Measurements from ENCODE around the gene SUN1. TPM values are rescaled to one million over a fixed set of nuclear protein-coding genes. Genes with fewer than 3 reads are reported as not detected.

SUN1 gene
- total and polyA plus RNA-seq, 5 donors, result 86.9 to 163 (median 139) TPM

GRCh38 chr7:895451-896052 lies 63.3 kb downstream of the SUN1 start:
- intact Hi-C loops (cut with DNase I), result no loop called here
- DNase-seq (peak in 2 of 3 donors; percentile 48 to 63), ATAC-seq (no peak)
- H3K27me3 ChIP-seq (ENCODE audit: control insufficient read depth, insufficient read depth), result no peaks in the 10 kb centered on the region
- H3K9me3 ChIP-seq (ENCODE audit: control insufficient read depth, low read length), result no peaks in the 10 kb centered on the region
- no peak overlapping the region for H3K27ac ChIP-seq (ENCODE audit: low read length)
- H3K4me3 ChIP-seq (ENCODE audit: low read length), result no peak overlapping the region
- 96% methylated on average over 52 of the region's 52 CpGs for WGBS
- H3K4me1 ChIP-seq (ENCODE audit: control insufficient read depth, insufficient read depth, low read length), result no peaks in the 10 kb centered on the region

DNA sequence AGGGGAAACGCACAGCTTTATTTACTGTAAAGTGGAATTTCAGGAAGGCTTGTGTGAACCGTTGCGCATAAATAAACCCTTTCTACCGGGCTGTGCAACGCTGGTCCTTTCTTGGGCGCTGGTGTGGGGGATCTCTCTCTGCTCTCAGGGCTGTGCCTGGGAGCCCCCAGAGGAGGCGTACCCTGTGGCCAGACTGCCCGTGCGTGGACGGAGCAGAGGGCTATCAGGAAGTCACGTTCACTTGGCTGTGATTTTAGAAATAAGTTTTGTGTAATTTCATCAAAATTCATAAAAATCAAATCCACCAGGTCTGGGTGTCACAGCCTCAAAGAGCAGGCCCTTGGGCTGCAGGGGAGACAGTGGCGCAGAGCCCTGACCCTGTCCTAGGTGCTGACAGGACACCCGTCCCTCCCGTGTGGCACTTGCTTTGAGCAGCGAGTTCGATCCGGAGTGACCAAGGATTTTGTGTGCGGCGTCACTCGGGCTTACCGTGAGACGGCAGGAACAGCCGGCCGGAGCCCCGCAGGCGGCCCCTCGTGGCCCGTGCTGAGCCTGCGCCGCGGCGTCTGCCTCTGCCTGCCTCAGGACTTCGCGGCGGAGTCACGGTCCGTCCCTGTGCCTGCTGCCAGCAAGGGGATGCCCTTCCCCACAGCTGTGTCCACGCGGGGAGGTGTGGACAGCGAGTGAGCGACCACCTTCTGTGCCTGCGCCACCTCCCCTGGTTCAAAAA lies 64.2 kb downstream of the SUN1 start:
- no peaks in the 10 kb centered on the region for H3K27me3 ChIP-seq (ENCODE audit: control insufficient read depth, insufficient read depth)
- peak in 2 of 3 donors; percentile 51 to 52 for DNase-seq
- H3K4me1 ChIP-seq (ENCODE audit: control insufficient read depth, insufficient read depth, low read length), result no peaks in the 10 kb centered on the region
- no peak for ATAC-seq
- no peaks in the 10 kb centered on the region for H3K9me3 ChIP-seq (ENCODE audit: control insufficient read depth, low read length)
- H3K27ac ChIP-seq (ENCODE audit: low read length), result no peak overlapping the region
- WGBS, result 92% methylated on average over 42 of the region's 42 CpGs
- intact Hi-C loops (cut with DNase I), result no loop called here
- H3K4me3 ChIP-seq (ENCODE audit: low read length), result no peak overlapping the region

DNA sequence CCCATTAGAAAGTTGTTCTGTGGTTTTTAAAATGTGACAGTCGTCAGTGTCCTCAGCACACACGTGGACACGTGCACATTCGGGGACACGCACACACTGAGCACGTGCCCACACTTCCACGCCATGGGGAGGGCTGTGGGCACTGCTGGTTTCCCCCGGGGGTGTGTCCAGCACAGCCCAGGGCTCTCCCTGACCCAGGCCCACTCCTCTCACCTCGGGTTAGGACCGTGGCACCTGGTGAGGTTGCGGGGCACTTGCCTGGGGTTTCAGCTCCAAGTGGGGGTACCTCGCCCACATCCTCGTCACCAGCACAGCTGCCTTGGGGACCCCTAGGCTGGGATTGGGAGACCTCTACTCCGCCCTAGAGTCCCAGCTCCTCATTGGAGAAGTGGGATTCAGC lies 64.8 kb downstream of the SUN1 start:
- no peaks in the 10 kb centered on the region for H3K4me1 ChIP-seq (ENCODE audit: control insufficient read depth, insufficient read depth, low read length)
- WGBS, result 88% methylated on average over 14 of the region's 14 CpGs
- H3K27me3 ChIP-seq (ENCODE audit: control insufficient read depth, insufficient read depth), result no peaks in the 10 kb centered on the region
- no peaks in the 10 kb centered on the region for H3K9me3 ChIP-seq (ENCODE audit: control insufficient read depth, low read length)
- DNase-seq (peak in 2 of 3 donors; percentile 45 to 54), ATAC-seq (no peak)
- intact Hi-C loops (cut with DNase I), result no loop called here
- no peak overlapping the region for H3K27ac ChIP-seq (ENCODE audit: low read length)
- H3K4me3 ChIP-seq (ENCODE audit: low read length), result no peak overlapping the region

DNA sequence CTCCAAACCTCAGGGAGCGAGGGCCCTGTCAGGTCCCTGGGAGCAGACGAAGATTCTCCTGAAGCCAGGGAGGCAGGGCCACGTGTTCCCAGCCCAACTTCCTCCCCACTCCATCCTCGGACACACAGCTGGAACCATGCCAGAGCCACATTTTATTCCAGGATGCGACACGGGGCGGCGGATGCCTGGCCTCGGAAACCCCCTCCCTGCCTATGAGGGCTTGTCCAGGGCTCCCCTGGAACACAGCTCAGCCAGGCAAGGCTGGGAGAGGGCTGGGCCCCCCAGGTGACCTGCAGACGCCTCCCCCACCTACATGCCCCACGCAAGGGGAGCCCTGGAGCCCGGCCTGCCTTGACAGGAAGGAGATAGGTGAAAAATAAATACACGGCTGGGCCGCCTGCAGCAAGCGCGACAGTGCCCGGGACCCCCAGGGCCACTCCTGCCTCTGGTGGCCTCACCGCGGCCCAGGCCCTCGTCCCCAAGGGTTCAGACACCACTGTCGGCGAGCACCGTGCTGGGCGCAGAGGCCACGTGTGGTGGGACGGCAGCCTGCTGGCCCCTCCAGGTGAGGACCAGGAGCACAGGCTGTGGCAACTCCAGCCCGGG lies 65.6 kb downstream of the SUN1 start:
- intact Hi-C loops (cut with DNase I), result no loop called here
- Histone ChIP-seq H3K27ac (ENCODE audit: low read length) (no peak overlapping the region), H3K27me3 (ENCODE audit: control insufficient read depth, insufficient read depth) (no peaks in the 10 kb centered on the region), H3K9me3 (ENCODE audit: control insufficient read depth, low read length) (no peaks in the 10 kb centered on the region), H3K4me1 (ENCODE audit: control insufficient read depth, insufficient read depth, low read length) (no peaks in the 10 kb centered on the region), H3K4me3 (ENCODE audit: low read length) (no peak overlapping the region)
- 42% methylated on average over 27 of the region's 27 CpGs for WGBS
- peak; percentile 13 to 23 for ATAC-seq
- peak; percentile 68 to 81 (median 74) for DNase-seq

GRCh38 chr7:898460-898854 lies 66.2 kb downstream of the SUN1 start:
- DNase-seq (peak in 1 of 3 donors; percentile 51), ATAC-seq (no peak)
- Histone ChIP-seq H3K4me1 (ENCODE audit: control insufficient read depth, insufficient read depth, low read length) (no peaks in the 10 kb centered on the region), H3K4me3 (ENCODE audit: low read length) (no peak overlapping the region), H3K9me3 (ENCODE audit: control insufficient read depth, low read length) (no peaks in the 10 kb centered on the region), H3K27ac (ENCODE audit: low read length) (no peak overlapping the region), H3K27me3 (ENCODE audit: control insufficient read depth, insufficient read depth) (no peaks in the 10 kb centered on the region)
- 85% methylated on average over 18 of the region's 18 CpGs for WGBS
- intact Hi-C loops (cut with DNase I), result no loop called here

DNA sequence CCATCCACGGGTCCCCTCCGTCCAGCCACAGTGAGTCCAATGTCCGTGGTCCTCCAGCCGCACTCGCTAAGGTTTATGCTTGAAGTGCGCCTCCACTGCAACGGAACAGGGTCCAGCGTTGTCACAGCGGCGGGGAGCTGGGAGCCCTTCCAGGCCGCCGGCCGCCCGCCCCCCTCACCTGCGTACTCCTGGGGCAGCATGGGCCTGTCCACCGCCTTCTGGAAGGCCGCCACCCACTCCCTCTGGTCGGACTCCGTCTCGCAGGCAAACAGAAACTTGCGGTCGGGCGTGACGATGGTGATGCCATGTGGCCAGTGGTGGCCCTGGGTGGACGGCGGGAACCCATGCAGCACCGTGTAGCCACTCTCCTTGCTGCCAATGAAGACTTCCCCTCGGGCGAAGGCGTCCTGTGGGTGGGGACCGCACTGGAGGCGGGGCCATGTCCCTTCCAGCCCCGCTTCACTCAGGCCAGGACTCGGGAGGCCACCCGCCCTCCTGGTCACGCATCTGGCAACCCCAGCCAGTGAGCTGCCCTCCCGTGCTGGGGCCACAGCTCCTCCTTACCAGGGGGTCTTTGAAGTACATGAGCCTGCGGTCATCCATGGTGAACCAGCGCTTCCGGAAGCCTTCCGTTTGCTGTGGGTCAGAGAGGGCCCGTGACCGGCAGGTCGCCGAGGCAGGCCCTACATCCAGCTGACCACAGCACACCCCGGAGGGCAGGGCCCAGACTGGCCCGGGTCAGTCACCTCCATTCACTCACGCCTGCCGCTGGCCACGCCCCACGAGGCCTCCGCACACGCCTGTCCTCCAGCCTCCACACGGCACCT lies 66.8 kb downstream of the SUN1 start:
- DNase-seq (peak in 2 of 3 donors; percentile 58 to 65), ATAC-seq (no peak)
- WGBS, result 90% methylated on average over 54 of the region's 54 CpGs
- H3K9me3 ChIP-seq (ENCODE audit: control insufficient read depth, low read length), result no peaks in the 10 kb centered on the region
- no peaks in the 10 kb centered on the region for H3K27me3 ChIP-seq (ENCODE audit: control insufficient read depth, insufficient read depth)
- no peaks in the 10 kb centered on the region for H3K4me1 ChIP-seq (ENCODE audit: control insufficient read depth, insufficient read depth, low read length)
- no peak overlapping the region for H3K27ac ChIP-seq (ENCODE audit: low read length)
- no peak overlapping the region for H3K4me3 ChIP-seq (ENCODE audit: low read length)
- intact Hi-C loops (cut with DNase I), result no loop called here

DNA sequence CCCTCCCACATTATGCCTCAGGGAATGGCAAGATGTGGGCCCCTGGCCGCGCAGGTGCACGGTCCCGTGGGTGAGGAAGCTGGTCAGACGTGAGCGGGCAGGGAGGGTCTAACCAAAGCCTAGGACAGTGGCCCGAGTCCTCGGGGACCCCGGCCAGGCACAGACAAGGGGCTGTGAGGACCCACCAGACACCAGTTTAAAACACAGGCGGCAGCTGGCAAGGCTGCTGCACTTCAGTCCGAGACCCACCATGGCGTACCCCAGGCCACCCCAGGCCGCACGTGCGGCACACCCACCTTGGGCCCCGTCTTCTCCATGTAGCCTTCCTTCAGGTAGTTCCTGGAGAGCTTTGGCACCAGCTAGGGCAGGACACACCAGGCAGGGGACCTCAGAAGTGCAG lies 67.5 kb downstream of the SUN1 start:
- intact Hi-C loops (cut with DNase I), result no loop called here
- no peak overlapping the region for H3K4me3 ChIP-seq (ENCODE audit: low read length)
- no peaks in the 10 kb centered on the region for H3K9me3 ChIP-seq (ENCODE audit: control insufficient read depth, low read length)
- DNase-seq (peak in 1 of 3 donors; percentile 53), ATAC-seq (no peak)
- H3K27me3 ChIP-seq (ENCODE audit: control insufficient read depth, insufficient read depth), result no peaks in the 10 kb centered on the region
- H3K4me1 ChIP-seq (ENCODE audit: control insufficient read depth, insufficient read depth, low read length), result no peaks in the 10 kb centered on the region
- 97% methylated on average over 16 of the region's 16 CpGs for WGBS
- H3K27ac ChIP-seq (ENCODE audit: low read length), result no peak overlapping the region

- intact Hi-C loops (cut with DNase I), result no loop called here
- no peaks in the 10 kb centered on the region for H3K9me3 ChIP-seq (ENCODE audit: control insufficient read depth, low read length)
These were observed 68.2 kb downstream of the SUN1 start for GRCh38 chr7:900331-901040.

DNA sequence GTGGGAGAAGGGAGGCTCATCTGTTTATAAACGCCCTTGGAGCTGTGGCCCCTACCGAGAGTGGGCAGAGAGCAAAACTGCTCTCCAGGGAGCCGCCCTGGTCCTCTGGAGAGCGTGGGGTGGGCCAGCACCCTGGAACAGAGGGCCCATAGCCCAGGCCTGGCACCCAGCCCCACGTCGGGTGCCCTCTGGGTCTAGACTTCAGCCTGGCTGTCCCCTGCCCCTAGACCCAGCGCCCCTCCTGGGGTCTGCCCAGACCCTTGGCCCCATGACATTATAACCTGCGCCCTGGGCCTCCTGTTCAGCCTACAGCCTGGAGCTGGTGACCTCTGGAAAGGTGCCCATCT lies 68.7 kb downstream of the SUN1 start:
- peak in 1 of 2 donors; percentile 15 for ATAC-seq
- no peak overlapping the region for H3K4me3 ChIP-seq (ENCODE audit: low read length)

More at GRCh38 chr7:900331-901040, 68.2 kb downstream of the SUN1 start:
- ATAC-seq, result no peak
- H3K27ac ChIP-seq (ENCODE audit: low read length), result no peak overlapping the region
- no peaks in the 10 kb centered on the region for H3K27me3 ChIP-seq (ENCODE audit: control insufficient read depth, insufficient read depth)
- H3K4me1 ChIP-seq (ENCODE audit: control insufficient read depth, insufficient read depth, low read length), result no peaks in the 10 kb centered on the region
- WGBS, result 84% methylated on average over 26 of the region's 26 CpGs
- no peak overlapping the region for H3K4me3 ChIP-seq (ENCODE audit: low read length)
- peak in 2 of 3 donors; percentile 29 to 46 for DNase-seq

DNA sequence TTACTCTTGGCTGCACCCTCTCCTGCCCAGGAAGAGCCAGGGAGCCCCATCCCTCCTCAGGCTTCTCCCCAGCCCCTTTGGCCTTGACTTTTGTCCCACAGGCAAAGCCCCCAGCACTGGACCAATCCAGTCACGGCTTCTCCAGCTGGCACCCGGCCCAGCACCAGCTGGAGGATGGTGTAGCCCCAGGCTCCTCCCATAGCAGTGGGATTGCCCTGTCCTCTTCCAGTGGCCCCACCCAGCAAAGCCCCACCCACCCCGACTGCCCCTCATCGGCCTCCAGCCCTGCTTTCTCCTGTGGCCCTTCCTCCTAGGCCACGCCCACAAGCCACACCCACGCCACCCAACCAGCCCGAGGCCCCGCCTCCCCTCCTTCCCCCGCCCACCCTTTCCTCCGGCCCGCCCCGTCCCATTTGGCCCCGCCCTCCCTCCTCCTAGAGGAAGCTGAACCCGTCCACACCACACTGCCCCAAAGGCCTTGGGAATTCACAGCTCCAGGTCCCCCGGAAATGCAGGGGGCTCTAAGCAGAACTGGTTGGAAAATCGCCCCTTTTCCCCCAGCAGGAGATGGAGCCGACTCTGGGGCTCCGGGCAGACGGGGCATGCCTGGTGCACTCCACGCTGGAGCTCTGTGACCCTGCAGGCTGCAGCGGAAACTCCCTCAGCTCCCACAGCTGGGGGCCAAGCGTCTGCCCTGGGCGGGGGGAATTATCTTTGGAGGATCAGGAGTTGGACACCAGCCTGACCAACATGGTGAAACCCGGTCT lies 69.3 kb downstream of the SUN1 start:
- H3K27ac ChIP-seq (ENCODE audit: low read length), result no peak overlapping the region
- H3K4me3 ChIP-seq (ENCODE audit: low read length), result no peak overlapping the region
- ATAC-seq (peak; percentile 63 to 78), DNase-seq (peak; percentile 89 to 92 (median 90))
- 21% methylated on average over 24 of the region's 24 CpGs for WGBS
- H3K27me3 ChIP-seq (ENCODE audit: control insufficient read depth, insufficient read depth), result no peaks in the 10 kb centered on the region
- no peaks in the 10 kb centered on the region for H3K4me1 ChIP-seq (ENCODE audit: control insufficient read depth, insufficient read depth, low read length)
- intact Hi-C loops (cut with DNase I), result no loop called here
- no peaks in the 10 kb centered on the region for H3K9me3 ChIP-seq (ENCODE audit: control insufficient read depth, low read length)

More for the DNA sequence above, 68.7 kb downstream of the SUN1 start:
- H3K27ac ChIP-seq (ENCODE audit: low read length), result no peak overlapping the region
- 78% methylated on average over 8 of the region's 8 CpGs for WGBS
- H3K9me3 ChIP-seq (ENCODE audit: control insufficient read depth, low read length), result no peaks in the 10 kb centered on the region
- H3K4me1 ChIP-seq (ENCODE audit: control insufficient read depth, insufficient read depth, low read length), result no peaks in the 10 kb centered on the region
- DNase-seq, result peak in 2 of 3 donors; percentile 57 to 62
- intact Hi-C loops (cut with DNase I), result no loop called here
- no peaks in the 10 kb centered on the region for H3K27me3 ChIP-seq (ENCODE audit: control insufficient read depth, insufficient read depth)

All from right cardiac atrium (tissue), 5 donors.